Duodenal mucosa (tissue), 2 donors: ENCODE data around the gene DRC7.

Experiments
- H3K27ac ChIP-seq: one replicate; pipeline ENCODE4 v1.7.0; 2013; ENCODE audit warnings: low read depth, low read length
- H3K27me3 ChIP-seq, 2 donors: one replicate each; pipeline ENCODE4 v1.7.0; 2013; ENCODE audit warnings: low read length in 2 of 2, control low read depth in 1 of 2; ENCODE audit not compliant: insufficient read depth in 2 of 2, control insufficient read depth in 1 of 2
- H3K36me3 ChIP-seq, 2 donors: one replicate each; pipeline ENCODE4 v1.7.0; 2013; ENCODE audit warnings: low read length in 2 of 2, control low read depth in 1 of 2; ENCODE audit not compliant: insufficient read depth in 2 of 2, control insufficient read depth in 1 of 2
- H3K4me1 ChIP-seq, 2 donors: one replicate each; pipeline ENCODE4 v1.7.0; 2013; ENCODE audit warnings: low read length in 2 of 2, control low read depth in 1 of 2; ENCODE audit not compliant: insufficient read depth in 2 of 2, control insufficient read depth in 1 of 2
- H3K4me3 ChIP-seq, 2 donors: one replicate each; pipeline ENCODE4 v1.7.0; 2013; ENCODE audit warnings: low read length in 2 of 2, low read depth in 1 of 2
- H3K9ac ChIP-seq, 2 donors: one replicate each; pipeline ENCODE4 v1.7.0; 2013; ENCODE audit warnings: low read length in 2 of 2, low read depth in 1 of 2
- H3K9me3 ChIP-seq, 2 donors: one replicate each; pipeline ENCODE4 v1.7.0; 2013; ENCODE audit warnings: low read length in 2 of 2, control low read depth in 1 of 2; ENCODE audit not compliant: control insufficient read depth in 1 of 2

The DRC7 gene

GRCh38 chr16:57676553-57677085 lies 18.0 kb upstream of the DRC7 start:
- no peaks in the 10 kb centered on the region for H3K27me3 ChIP-seq
- no peak overlapping the region for H3K9ac ChIP-seq
- no peaks in the 10 kb centered on the region for H3K36me3 ChIP-seq
- no peak overlapping the region for H3K4me3 ChIP-seq
- no peaks in the 10 kb centered on the region for H3K9me3 ChIP-seq
- H3K4me1 ChIP-seq, result no peaks in the 10 kb centered on the region
- no peak overlapping the region for H3K27ac ChIP-seq

DNA sequence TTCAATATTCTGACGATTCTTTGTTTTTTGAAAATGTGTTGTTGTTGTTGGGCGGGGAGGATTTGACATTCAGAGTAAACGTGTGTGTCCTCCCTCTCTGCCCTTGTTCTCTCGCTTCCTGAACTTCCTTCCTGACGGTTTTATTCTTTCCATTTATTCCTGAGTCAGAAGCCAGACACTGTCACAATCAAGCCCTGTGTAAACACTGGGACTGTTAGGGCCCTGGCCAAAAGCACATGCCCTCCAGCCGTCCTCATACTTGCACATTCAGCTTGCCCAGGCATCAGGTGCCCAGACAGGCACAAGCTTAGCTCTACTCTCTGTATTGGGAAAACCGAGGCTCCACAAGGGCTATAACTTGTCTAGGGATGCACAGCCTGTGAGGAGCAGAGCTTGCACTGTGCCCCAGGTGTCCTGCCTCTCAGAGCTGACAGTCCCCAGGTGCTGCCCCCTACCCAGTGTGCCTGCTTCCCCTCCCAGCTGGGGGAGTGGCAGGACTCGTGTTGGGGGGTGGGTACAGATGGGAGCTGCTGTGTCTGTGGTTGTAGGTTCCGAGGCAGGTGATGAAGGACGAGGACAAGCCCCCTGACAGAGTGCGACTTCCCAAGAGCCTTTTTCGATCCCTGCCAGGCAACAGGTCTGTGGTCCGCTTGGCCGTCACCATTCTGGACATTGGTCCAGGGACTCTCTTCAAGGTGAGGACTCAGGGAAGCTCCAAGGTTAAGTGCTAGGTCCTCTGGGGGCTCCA lies 16.8 kb upstream of the DRC7 start:
- Histone ChIP-seq H3K9me3 (no peaks in the 10 kb centered on the region), H3K36me3 (no peaks in the 10 kb centered on the region), H3K27ac (no peak overlapping the region), H3K4me1 (no peaks in the 10 kb centered on the region), H3K27me3 (no peaks in the 10 kb centered on the region), H3K4me3 (no peak overlapping the region), H3K9ac (no peak overlapping the region)

DNA sequence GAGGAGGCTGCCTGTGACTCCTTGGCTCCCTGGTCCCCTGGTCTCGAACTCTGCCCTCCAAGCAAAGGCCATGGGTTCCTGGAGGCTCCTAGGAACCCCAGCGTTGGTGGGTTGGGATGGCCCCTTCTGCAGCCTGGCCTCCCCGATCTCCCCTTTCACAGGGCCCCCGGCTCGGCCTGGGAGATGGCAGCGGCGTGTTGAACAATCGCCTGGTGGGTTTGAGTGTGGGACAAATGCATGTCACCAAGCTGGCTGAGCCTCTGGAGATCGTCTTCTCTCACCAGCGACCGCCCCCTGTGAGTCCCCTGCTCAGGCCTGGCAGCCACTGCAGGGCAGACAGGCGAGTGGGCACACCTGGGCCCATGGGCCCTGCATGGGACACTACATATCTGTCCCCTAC lies 15.6 kb upstream of the DRC7 start:
- no peak overlapping the region for H3K4me3 ChIP-seq
- no peaks in the 10 kb centered on the region for H3K9me3 ChIP-seq
- no peaks in the 10 kb centered on the region for H3K4me1 ChIP-seq
- no peaks in the 10 kb centered on the region for H3K27me3 ChIP-seq
- H3K27ac ChIP-seq, result no peak overlapping the region
- H3K9ac ChIP-seq, result no peak overlapping the region
- no peaks in the 10 kb centered on the region for H3K36me3 ChIP-seq

DNA sequence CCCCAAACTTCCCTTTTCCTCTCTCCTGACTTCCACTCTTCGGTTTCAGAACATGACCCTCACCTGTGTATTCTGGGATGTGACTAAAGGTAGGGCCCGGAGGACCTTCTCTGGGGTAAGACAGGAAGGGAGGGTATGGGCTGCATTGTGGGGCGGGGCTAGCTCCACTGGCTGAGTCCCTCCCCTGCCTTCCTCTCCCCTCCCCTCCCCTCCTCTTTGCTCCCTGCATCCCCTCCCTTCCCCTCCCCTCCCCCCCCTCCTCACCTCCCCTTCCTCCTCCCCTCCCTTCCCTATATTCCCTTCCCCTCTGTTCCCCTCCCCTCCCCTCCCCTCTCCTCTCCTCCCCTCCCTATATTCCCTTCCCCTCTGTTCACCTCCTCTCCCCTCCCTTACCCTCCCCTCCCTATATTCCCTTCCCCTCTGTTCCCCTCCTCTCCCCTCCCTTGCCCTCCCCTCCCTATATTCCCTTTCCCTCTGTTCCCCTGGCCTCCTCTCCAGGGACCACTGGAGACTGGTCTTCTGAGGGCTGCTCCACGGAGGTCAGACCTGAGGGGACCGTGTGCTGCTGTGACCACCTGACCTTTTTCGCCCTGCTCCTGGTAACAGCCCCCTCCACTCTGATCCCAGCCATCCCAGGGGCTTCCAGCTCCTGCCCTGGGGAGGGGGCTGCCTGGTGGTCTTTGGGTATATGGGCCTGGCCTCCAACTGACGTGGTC lies 14.7 kb upstream of the DRC7 start:
- no peaks in the 10 kb centered on the region for H3K4me1 ChIP-seq
- no peak overlapping the region for H3K9ac ChIP-seq
- H3K4me3 ChIP-seq, result no peak overlapping the region
- no peak overlapping the region for H3K27ac ChIP-seq
- no peaks in the 10 kb centered on the region for H3K36me3 ChIP-seq
- H3K27me3 ChIP-seq, result no peaks in the 10 kb centered on the region
- H3K9me3 ChIP-seq, result no peaks in the 10 kb centered on the region

GRCh38 chr16:57680842-57681375 lies 13.7 kb upstream of the DRC7 start:
- Histone ChIP-seq H3K9me3 (no peaks in the 10 kb centered on the region), H3K4me3 (no peak overlapping the region), H3K9ac (no peak overlapping the region), H3K27me3 (no peaks in the 10 kb centered on the region), H3K27ac (no peak overlapping the region), H3K36me3 (no peaks in the 10 kb centered on the region), H3K4me1 (no peaks in the 10 kb centered on the region)

- Histone ChIP-seq H3K4me1 (no peaks in the 10 kb centered on the region), H3K9me3 (no peaks in the 10 kb centered on the region), H3K36me3 (no peaks in the 10 kb centered on the region), H3K27me3 (no peaks in the 10 kb centered on the region), H3K4me3 (no peak overlapping the region), H3K27ac (no peak overlapping the region), H3K9ac (no peak overlapping the region)
Measured at GRCh38 chr16:57681950-57682728, 12.5 kb upstream of the DRC7 start.

- Histone ChIP-seq H3K27ac (no peak overlapping the region), H3K9me3 (no peaks in the 10 kb centered on the region), H3K4me3 (no peak overlapping the region), H3K27me3 (no peaks in the 10 kb centered on the region), H3K9ac (no peak overlapping the region), H3K36me3 (no peaks in the 10 kb centered on the region), H3K4me1 (no peaks in the 10 kb centered on the region)
Measured at GRCh38 chr16:57682809-57683635, 11.6 kb upstream of the DRC7 start.

GRCh38 chr16:57683636-57684545 lies 10.7 kb upstream of the DRC7 start:
- no peak overlapping the region for H3K27ac ChIP-seq
- H3K27me3 ChIP-seq, result no peaks in the 10 kb centered on the region

More at GRCh38 chr16:57683636-57684545, 10.7 kb upstream of the DRC7 start:
- H3K9ac ChIP-seq, result no peak overlapping the region
- no peak overlapping the region for H3K4me3 ChIP-seq
- no peaks in the 10 kb centered on the region for H3K9me3 ChIP-seq
- H3K36me3 ChIP-seq, result no peaks in the 10 kb centered on the region
- no peaks in the 10 kb centered on the region for H3K4me1 ChIP-seq
